Panc1 (cell line): ENCODE results near the gene TSSK3.

Experiments
- CTCF ChIP-seq: fragments of 450-650 bp; IDR thresholded peaks from 2 replicates; pipeline ENCODE4 v1.5.1; 2017; ENCODE audit warnings: mild to moderate bottlenecking
- POLR2AphosphoS5 ChIP-seq: IDR thresholded peaks from 2 replicates; pipeline ENCODE4 v1.6.1; 2012; ENCODE audit warnings: mild to moderate bottlenecking, low read depth, low read length, moderate library complexity
- REST ChIP-seq, 2 experiments: IDR thresholded peaks; 2 replicates each; pipeline ENCODE4 v1.6.1; 2011 to 2012; ENCODE audit warnings: low read depth in 2 of 2, control low read depth in 1 of 2, low read length in 1 of 2, mild to moderate bottlenecking in 1 of 2, moderate library complexity in 1 of 2; ENCODE audit not compliant: insufficient read depth in 1 of 2
- SIN3A ChIP-seq: IDR thresholded peaks from 2 replicates; pipeline ENCODE4 v1.6.1; 2012; ENCODE audit warnings: low read depth, mild to moderate bottlenecking, low read length, moderate library complexity, borderline replicate concordance; ENCODE audit not compliant: insufficient read depth
- TCF7L2 ChIP-seq: IDR thresholded peaks from 2 replicates; pipeline ENCODE4 v1.6.1; 2011; ENCODE audit warnings: mild to moderate bottlenecking, low read depth, low read length, inconsistent platforms

GRCh38 chr1:32394141-32394889 is 32.0 kb downstream of the TSSK3 start, which contains the start of gene BSDC1:
- no peak for TF ChIP-seq CTCF
- peak; percentile 78; the same call in 1 of the 2 replicates for TF ChIP-seq POLR2AphosphoS5
- TF ChIP-seq REST (IDR thresholded peaks at IDR 0.05; ENCODE audit: insufficient read depth in 1 of 2, low read depth in 2 of 2, low read length in 1 of 2), result no peak
- TF ChIP-seq SIN3A, result 0 out of 2 replicates have a peak, but pooled peaks have one; percentile 83
- no peak; the same call in 1 of the 2 replicates for TF ChIP-seq TCF7L2
